Measurements from ENCODE around the gene SHC4.
"Not testable (repeated sequence)": the region's sequence is repeated elsewhere in the genome, so short reads cannot be mapped to it uniquely, and the experiment has no call there.

Gene SHC4

DNA sequence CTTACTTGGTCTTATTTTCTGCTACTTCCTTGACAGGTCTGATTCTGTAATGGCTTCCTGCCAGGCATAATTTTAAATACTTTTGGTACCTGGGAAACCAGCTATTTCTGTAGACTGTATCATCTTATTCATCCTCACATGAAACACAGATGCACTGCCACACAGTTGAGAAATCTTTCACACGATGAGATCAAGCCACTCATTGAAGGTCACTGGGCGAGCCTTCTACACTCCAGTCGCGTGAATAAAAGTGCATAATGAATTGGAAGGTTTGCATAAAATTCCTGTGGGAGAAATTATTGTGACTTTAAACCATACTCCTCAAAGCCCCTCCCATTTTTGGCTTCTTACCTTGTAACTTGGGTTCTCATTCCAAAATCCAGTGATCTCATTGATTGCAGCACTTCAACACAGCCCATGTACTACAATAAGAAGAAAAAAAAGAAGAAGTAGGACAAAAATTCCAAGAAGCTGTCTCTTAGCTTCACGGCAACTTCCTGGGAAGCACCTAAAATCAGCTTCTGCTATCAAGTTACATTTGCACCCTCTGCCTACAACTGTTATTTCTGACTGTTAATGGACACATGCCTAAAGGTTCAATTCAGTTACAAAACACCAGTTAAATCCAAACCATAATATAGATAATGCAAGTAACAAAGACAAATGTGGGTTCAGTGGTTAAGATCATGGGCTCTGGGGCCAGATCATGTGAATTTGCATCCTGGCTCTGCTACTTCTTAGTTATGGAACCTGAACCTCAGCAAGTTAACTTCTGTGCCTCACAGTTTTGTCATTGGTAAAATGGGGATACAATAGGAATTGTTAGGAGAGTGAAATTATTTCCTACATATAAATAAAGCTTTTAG lies 39.0 kb downstream of the SHC4 start:
- no peak for DNase-seq (ENCODE audit: low spot score)

DNA sequence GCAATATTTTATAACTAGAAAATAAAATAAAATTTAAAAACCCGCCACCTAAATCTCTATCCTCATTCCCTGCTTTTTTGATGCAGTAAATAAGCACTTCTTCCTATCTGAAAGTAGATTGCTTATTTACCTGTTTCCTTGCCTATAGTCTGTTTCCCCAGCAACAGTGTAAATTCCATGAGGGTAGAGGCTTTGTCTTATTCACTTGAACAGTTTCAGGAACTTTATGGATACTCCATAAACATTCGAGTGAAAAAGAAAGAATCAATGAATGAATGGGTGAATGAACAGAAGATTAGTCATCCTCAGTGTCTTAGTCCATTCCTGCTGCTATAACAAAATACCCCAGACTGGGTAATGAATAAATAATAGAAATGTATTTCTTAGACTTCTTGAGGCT lies 41.7 kb downstream of the SHC4 start:
- no peak for DNase-seq (ENCODE audit: low spot score)

DNA sequence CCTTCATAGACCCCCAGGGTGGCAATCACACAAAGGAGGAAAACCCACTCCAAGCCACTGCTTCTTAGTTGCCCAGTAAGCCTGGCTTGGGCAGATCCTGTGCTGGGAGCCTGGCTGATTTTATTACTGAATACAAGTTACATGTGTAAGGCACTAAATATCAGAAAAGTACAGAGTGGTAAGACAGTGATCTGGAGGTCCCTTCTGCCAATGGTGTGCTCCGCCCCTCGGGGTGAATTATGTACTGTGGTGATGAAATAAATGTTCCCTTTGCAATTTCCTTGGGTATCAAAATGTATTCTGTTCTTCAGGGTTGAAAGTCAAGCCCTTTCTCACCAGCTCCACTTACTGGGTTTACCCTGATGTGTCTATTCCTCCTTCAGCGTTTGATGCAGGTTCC lies 47.0 kb downstream of the SHC4 start:
- no peak for DNase-seq (ENCODE audit: low spot score)

DNA sequence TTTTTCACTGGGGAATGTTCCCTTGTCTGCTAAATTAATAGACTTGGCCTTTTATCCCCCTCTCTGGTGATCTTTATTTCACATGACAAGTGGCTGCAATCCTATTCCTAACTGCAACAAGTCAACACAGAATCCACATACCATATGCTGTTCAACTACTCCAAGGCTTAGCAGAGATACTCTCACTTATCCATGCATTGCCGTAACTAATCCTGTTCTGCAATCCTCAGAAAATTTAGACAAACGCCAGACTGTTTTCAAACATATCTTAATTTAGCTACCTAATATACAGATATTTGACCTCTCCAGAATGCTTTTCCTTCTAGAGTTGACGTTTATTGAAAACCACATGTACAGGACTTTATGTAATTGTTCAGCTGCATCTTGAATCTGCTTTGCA lies 47.9 kb downstream of the SHC4 start:
- DNase-seq (ENCODE audit: low spot score): no peak

DNA sequence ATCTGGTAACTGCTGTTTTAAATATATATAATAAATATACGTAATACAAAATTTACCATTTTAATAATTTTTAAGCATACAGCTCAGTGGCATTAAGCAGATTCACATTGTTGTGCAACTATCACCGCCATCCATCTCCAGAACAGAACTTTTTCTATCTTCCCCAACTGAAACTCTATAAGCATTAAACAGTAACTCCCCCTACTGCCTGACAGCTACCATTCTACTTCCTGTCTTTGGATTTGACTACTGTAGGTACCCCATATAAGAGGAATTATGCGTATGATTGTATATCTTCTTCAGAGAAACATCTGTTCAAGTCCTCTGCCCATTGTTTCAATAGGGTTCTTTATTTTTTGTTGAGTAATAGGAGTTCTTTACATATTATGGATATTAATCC lies 49.0 kb downstream of the SHC4 start:
- DNase-seq (ENCODE audit: low spot score): no peak

DNA sequence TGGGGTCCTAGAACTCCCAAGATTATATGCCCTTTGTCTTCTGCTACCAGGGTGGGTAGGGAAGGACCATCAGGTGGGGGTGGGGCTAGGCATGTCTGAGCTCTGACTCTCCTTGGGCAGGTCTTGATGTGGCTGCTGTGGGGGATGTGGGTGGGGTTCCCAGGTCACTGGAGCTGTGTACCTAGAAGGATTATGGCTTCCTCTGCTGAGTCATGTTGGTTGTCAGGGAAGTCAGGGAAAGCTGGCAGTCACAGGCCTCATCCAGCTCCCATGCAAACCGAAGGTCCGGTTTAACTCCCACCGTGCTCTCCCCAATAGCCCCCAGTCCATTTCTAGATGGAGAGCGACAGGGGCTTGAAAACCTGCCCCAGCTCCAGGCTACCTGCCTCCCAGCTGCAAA lies 50.6 kb downstream of the SHC4 start:
- DNase-seq (ENCODE audit: low spot score): no peak

DNA sequence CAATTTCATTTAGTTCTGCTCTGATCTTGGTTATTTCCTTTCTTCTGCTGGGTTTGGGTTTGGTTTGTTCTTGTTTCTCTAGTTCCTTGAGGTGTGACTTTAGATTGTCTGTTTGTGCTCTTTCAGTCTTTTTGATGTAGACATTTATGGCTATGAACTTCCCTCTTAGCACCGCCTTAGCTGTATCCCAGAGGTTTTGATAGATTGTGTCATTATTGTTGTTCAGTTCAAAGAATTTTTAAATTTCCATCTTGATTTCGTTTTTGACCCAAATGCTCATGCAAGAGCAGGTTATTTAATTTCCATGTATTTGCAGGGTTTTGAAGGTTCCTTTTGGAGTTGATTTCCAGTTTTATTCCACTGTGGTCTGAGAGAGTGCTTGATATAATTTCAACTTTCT lies 53.2 kb downstream of the SHC4 start:
- not testable (repeated sequence) for DNase-seq (ENCODE audit: low spot score)

DNA sequence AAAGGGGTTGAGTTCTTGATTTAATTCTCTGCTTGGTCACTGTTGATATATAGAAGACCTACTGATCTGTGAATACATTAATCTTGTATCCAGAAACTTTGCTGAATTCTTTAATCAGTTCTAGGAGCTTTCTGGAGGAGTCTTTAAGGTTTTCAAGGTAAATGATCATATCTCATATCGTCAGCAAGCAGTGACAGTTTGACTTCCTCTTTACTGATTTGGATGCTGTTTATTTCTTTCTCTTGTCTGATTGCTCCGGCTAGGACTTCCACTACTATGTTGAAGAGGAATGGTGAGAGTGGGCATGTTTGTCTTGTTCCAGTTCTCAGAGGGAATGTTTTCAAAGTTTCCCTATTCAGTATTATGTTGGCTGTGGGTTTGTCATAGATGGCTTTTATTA lies 54.4 kb downstream of the SHC4 start:
- not testable (repeated sequence) for DNase-seq (ENCODE audit: low spot score)

DNA sequence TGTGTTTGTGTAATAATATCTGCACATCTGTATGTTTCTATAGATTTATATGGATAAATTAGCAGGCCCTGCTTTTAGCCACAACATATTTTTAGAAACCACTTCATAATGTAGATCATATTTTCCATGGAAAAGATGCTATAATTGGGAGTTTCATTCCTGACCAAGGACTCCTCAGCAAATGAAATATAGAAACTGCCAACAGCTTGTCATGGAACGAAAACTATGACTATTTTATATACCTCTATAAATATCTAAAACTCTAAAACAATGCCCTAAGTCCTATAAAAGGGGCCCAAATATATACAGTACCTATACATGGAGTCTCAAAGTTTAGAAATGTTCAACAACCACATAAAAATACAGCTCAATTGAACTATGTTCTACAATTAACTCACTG lies 57.9 kb downstream of the SHC4 start:
- no peak for DNase-seq (ENCODE audit: low spot score)

DNA sequence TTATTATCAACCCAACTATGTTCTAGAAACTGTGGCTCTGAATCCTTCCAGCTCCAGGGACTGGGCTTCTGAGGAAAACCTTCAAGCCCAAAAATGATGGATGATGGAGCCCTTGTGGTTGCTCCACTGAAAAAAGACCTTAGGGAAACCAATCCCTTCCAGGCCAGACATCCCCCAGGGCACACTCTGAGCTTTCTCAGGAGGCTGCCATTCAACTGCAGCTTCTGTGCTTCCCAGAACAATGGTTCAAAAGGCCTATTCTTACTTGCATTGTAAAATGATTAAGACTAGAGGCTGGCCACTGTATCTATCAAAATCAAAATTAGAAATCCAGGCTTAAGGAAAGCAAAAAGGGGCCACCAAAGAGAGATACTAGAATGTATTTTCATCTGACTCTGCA lies 58.5 kb downstream of the SHC4 start:
- DNase-seq (ENCODE audit: low spot score): no peak

DNA sequence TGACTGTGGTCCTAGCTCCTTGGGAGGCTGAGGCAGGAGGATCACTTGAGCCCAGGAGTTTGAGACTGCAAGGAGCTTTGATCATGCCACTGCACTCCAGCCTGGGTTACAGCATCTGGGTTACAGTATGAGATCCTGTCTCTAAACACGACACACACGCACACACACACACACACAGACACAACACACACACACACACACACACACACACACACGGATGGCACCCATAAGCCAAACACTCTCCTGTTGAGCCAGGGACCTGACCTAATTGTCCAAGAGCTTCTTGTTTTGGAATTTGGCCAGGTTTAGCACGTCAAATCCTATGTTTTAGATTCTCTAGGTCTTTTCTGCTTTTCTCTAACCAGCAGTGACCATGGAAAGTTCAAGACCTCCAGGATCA lies 59.0 kb downstream of the SHC4 start:
- no peak for DNase-seq (ENCODE audit: low spot score)

DNA sequence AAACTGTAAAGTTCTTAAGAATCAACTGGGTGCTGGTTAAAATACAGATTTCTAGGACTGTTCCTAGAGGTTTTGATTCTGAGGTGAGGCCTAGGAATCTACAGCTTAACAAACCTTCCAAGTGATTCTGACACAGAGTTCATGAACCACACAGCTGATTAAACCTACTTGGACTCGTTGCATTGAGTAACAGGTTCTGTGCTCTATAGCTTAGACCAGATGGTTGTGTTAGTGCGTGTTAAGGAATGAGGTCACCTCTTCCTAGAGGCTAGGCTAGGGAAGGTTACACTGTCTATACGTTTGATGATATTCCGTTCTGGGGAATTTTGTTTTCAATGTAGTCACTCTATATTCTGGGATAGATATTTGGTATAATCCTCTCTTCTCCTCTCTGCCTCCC lies 63.9 kb downstream of the SHC4 start:
- DNase-seq (ENCODE audit: low spot score): no peak

DNA sequence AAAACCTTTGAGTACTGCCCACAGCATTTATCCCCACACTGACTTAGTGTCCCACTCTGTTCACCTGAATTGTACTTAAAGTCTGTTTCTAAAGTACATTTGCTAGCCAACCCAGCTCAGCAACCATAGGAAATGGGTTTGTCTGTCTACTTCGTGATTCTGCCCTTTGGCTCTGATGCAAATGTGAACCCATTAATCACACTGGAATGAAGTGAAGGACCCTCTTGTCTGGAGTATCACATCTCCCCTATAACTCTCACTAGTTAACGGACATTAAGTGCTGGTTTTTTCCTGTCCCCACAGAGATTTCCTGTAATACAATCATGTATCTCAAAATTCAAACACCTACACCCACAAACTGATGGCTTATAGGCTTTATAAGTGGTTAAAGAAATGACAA lies 65.3 kb downstream of the SHC4 start:
- no peak for DNase-seq (ENCODE audit: low spot score)

DNA sequence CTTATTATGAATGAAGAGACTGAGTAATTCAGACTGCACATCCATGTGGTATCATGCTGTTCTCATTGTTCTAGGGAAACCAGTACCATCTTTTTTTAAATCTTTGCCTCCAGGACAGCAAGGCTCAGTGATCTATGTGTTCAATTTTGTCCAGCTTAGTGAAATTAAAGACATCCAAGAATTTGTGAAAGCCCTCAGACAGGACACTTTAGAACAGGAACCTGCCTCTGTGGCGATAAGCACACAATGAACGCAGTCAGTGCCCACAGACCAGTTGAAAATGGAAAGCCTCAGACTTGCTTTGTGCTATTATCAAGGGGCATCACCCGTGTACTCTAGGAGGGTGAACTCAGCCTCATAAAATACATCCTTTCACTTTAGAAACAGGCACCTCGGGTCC lies 65.7 kb downstream of the SHC4 start:
- DNase-seq (ENCODE audit: low spot score): no peak

DNA sequence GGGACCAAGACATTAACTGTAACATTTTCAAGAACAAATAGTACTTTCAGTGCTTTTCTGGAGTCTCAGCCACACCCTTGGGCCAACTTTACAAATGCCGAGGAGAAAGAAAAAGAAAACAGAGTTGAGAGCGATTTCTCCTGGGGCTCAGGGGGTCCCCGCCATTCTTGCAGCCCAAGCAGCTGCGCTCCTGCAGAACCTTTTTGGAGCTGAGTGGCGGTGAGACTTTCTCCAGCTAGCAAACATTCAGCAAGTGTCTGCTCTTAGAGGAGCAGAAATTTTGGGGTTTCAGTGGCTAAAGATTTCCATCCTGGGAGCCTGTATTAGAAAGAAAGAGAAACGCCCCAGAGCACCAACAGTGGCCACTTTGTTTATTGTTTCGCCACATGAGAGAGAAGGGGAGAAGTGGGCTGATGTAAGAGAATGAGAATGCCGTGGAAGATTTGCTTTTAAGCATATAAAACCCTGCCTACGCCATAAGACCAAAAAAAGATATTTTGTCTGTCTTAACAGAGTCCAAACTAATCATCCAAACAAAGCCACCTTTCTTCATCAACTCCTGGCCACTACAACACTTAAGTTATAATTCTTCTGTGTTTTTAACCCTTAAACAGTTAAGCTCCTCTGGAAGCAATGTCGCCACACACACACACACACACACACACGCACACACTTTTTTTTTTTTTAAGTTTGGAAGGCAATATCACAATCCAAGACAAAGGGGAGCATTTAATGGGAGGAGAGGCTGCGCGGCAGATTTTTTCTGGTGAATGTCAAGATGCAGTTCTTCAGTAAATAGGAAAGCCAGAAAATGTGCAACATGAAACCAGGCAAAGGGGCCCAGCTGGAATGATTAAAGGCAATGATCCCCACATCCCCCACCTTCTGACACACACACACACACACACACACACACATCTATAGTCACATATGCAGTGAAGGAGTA lies 66.6 kb downstream of the SHC4 start:
- DNase-seq (ENCODE audit: low spot score): no peak

DNA sequence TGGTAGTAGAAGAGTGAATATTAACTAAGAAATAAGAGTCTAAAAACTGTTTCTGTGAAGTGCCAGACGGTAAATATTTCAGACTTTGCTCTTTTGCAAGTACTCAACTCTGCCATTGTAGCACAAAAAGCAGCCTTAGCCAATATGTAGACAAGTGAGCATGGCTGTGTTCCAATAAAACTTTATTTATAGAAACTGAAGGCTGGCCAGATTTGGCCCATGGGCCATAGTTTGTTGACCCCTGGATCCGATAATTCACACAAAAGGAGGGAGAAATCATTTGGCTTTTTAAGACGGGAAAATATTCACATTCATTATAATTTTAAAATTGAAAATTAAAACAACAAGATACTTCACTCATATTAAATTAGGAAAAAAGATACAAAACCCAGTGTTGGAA lies 70.4 kb downstream of the SHC4 start:
- DNase-seq (ENCODE audit: low spot score): no peak

DNA sequence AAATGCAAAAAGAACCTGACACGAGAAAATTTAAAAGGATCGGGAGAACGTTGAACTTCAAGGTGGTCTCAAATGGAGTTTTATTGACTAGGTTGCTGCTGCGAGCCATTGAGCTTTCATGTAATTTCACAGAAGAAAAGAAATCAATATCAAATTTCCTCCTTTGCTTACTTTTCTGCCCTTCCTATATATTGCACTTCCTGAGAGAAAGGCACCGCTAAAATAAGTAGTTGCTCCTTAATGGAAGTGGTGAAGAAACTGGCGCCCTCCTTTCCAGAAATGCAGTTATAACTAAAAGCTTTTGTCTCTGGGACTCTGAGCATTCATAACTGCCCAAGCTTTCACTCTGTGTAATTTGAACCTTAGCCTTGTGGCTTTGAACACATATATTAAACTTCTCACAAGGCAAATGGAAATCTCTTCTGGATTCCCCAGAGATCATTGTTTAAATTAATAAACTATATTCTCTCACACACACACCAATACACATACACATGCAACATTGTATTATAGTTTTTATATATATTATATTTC lies 72.4 kb downstream of the SHC4 start:
- DNase-seq (ENCODE audit: low spot score): no peak

DNA sequence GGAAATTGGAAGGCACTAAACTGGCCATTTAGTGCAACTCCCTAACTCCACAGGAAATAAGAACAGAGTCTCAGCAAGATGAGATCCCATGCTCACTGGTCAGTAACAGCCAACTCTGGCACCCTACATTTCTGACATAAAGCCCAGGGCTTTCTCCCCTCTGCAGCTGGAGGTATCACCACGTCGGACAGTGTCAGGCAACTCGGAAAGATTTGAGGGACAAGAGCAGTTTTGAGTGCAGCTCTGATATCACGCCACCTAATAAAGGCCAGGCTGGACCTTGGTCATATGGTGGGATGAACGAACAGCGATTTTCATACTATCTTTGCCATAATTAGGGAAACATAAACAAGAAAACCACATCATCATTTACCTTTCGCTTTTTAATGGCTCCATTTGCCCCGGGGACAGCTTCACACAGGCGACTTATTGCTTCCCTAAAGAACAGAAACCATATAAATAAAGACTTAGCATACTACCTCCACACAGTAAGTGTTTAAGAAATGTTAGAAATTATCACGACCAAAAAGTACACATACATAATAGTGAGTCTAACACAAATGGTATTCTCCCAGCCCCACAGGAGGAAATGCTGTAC lies 73.2 kb downstream of the SHC4 start:
- no peak for DNase-seq (ENCODE audit: low spot score)

DNA sequence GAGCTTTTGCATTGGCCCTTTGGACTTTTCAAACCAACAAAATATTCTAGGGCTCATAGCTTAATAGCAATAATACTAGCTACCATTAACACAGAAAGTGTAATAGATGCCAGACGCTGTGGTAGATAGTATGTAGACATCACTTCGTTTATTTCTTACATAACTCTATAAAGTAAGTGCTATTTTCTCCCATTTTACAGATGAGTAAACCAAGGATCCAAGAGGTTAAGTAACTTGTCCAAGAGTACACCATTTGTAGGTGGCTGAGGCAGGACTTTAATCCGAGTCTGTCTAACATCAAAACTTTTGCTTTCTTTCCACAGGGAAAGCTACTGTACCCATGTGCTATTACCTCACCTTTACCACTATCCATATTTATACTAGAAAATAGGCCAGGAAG lies 73.8 kb downstream of the SHC4 start:
- no peak for DNase-seq (ENCODE audit: low spot score)

DNA sequence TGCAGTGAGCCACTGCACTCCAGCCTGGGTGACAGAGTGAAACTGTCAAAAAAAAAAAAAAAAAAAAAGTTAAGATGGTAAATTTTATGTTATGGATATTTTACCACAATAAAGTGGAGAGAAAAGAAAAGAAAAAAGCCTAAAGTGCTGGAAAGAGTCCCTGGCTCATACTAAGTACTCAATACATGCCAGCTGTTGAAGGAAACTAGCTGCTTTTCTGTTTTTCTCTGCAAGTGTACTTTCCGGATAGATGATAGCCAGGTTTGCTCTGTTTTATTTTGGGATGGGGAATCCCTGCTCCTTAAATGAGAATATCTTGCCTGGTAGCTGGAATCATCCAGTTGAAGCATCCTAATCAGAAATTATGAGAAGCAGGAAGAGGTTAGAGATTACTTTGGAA lies 74.9 kb downstream of the SHC4 start:
- DNase-seq (ENCODE audit: low spot score): no peak

DNA sequence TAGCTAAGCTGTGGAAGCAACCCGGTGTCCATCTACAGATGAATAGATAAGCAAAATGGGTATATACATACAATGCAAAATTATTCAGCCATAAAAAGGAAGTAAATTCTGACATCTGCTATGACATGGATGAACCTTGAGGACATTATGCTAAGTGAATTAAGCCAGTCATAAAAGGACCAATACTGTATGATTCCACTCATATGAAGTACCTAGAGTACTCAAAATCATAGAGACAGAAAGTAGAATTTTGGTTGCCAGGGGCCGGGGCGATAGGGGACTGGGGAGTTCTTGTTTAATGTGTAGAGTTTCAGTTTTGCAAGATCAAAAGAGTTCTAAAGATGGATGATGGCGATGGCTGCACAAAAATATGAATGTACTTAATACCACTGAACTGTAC lies 75.5 kb downstream of the SHC4 start:
- no peak for DNase-seq (ENCODE audit: low spot score)

DNA sequence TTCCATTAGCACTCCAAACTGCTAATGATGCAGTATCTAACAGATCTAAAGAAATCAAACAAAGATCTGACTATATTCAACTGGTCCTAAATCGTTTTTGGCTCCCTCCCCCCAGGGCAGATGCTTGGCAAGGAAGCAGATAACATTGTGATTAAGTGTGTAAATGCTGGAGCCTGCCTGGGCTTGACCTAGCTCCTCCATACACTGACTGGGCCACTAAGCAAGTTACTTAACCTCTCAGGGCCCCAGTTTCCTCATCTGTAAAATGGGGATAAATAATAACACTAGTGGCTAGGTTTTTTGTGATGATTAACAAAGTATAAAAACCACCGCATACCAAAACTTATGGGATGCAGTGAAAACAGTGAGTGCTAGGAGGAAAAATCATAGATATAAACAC lies 76.6 kb downstream of the SHC4 start:
- DNase-seq (ENCODE audit: low spot score): no peak

DNA sequence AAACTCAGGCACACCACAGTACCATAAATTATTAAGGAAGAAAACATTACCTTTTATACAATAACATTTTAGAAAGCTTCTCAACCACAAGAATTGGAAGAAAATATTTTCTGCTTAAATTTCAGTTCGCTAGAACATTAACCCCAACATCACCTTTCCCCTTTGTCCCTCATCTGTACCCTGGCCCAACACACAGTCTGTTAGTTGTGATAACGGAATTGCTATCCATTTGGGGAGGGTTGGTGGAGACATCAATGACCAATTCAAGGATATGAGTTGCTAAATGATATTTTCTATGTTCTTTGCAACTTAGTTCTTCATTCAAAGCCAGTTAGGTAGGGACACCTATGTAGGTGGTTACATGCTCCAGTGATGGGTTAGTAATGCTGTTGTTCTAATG lies 80.0 kb downstream of the SHC4 start:
- no peak for DNase-seq (ENCODE audit: low spot score)
